Epithelial cell of esophagus (primary cell): Measurements from ENCODE around the gene ECHS1.
"Not testable (repeated sequence)": the region's sequence is repeated elsewhere in the genome, so short reads cannot be mapped to it uniquely, and the experiment has no call there.

Experiments
- DNase-seq: peaks from one replicate; pipeline ENCODE4 v3.0.0; 2010; ENCODE audit warnings: low read depth
- H3K4me3 ChIP-seq: 2 replicates; pipeline ENCODE4 v1.5.1; 2011; ENCODE audit warnings: mild to moderate bottlenecking, low read length, control low read depth
- TF ChIP-seq, protein P1 (sequence below): IDR thresholded peaks from 2 replicates; pipeline ENCODE4 v1.5.1; 2011; ENCODE audit warnings: low read depth, mild to moderate bottlenecking, low read length, control low read depth, inconsistent platforms; ENCODE audit not compliant: insufficient read depth; ENCODE audit errors: missing control alignments

Gene ECHS1

DNA sequence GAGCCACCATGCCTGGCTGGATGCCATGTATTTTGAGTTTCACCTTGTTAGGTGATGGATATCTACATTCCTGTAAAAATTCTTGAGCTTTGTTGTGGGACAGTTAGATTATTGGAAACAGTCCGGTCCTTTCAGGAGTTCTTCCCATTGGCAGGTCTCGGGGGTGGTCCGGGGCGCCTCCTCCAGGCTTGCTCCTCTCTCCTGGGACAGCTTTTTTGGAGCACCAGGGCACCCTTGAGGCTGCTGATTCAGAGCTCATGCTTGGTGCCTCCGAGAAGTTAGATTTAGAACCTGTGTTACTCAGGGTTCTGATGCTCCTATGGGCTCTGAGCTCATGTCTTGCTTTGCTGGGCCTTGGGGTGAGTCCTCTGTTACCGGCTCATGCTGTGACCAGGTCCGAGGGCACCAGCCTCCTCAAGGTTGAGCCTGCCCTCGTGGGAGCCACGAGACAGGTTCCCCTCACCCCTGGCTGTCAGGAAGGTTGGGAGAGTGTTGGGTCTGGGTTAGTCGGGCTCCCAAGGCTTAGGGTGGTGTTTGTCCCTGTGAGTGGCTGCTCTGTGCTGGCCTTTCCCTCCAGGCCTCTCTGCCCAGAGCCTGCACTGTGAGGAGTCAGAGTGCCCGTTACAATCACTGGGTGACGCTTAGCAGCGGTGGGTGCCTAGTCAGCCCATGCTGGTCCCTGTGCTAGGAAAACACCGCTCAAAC is 45.3 kb upstream of the ECHS1 start:
- DNase-seq = no peak
- TF ChIP-seq, protein P1, sequence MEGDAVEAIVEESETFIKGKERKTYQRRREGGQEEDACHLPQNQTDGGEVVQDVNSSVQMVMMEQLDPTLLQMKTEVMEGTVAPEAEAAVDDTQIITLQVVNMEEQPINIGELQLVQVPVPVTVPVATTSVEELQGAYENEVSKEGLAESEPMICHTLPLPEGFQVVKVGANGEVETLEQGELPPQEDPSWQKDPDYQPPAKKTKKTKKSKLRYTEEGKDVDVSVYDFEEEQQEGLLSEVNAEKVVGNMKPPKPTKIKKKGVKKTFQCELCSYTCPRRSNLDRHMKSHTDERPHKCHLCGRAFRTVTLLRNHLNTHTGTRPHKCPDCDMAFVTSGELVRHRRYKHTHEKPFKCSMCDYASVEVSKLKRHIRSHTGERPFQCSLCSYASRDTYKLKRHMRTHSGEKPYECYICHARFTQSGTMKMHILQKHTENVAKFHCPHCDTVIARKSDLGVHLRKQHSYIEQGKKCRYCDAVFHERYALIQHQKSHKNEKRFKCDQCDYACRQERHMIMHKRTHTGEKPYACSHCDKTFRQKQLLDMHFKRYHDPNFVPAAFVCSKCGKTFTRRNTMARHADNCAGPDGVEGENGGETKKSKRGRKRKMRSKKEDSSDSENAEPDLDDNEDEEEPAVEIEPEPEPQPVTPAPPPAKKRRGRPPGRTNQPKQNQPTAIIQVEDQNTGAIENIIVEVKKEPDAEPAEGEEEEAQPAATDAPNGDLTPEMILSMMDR = no peak
- no peak overlapping the region for H3K4me3 ChIP-seq

DNA sequence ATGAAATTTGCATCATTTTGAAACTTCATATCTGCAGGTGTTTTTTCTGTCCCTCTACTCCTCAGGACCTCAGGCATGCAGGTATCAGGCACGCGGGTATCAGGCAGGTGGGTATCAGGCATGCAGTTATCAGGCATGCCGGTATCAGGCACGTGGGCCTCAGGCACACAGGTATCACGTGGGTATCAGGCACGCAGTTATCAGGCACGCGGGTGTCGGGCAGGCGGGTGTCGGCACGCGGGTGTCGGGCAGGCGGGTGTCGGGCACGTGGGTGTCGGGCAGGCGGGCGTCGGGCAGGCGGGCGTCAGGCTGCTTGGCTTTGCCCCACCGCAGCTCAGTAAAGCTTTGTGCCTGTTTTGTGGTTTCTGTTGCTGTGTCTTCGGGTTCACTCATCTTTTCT is 42.6 kb upstream of the ECHS1 start:
- TF ChIP-seq, protein P1 = no peak

DNA sequence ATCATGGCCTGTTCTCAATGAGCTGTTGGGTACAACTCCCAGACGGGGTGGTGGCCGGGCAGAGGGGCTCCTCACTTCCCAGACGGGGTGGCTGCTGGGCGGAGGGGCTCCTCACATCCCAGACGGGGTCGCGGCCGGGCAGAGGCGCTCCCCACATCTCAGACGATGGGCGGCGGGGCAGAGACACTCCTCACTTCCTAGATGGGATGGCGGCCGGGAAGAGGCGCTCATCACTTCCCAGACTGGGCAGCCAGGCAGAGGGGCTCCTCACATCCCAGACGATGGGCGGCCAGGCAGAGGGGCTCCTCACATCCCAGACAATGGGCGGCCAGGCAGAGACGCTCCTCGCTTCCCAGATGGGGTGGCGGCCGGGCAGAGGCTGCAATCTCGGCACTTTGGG is 41.2 kb upstream of the ECHS1 start:
- not testable (repeated sequence) for DNase-seq, H3K4me3 ChIP-seq

More for the DNA sequence above, 42.6 kb upstream of the ECHS1 start:
- H3K4me3 ChIP-seq = no peak overlapping the region
- no peak for DNase-seq

DNA sequence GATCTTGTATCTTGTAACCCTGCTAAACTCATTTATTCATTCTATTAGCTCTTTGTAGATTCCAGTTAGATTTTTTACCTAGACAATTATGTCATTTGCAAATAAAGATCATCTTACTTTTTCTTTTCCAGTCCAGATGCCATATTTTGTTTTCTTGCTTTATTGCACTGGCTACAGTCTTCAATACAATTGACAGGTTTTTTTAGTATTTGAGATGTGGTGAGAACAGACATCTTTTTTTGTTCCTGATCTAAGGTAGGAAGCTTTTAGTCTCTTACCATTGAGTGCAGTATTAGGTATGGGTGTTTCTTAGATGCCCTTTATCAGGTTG is 39.2 kb upstream of the ECHS1 start:
- no peak for DNase-seq
- no peak overlapping the region for H3K4me3 ChIP-seq
- TF ChIP-seq, protein P1 = no peak

DNA sequence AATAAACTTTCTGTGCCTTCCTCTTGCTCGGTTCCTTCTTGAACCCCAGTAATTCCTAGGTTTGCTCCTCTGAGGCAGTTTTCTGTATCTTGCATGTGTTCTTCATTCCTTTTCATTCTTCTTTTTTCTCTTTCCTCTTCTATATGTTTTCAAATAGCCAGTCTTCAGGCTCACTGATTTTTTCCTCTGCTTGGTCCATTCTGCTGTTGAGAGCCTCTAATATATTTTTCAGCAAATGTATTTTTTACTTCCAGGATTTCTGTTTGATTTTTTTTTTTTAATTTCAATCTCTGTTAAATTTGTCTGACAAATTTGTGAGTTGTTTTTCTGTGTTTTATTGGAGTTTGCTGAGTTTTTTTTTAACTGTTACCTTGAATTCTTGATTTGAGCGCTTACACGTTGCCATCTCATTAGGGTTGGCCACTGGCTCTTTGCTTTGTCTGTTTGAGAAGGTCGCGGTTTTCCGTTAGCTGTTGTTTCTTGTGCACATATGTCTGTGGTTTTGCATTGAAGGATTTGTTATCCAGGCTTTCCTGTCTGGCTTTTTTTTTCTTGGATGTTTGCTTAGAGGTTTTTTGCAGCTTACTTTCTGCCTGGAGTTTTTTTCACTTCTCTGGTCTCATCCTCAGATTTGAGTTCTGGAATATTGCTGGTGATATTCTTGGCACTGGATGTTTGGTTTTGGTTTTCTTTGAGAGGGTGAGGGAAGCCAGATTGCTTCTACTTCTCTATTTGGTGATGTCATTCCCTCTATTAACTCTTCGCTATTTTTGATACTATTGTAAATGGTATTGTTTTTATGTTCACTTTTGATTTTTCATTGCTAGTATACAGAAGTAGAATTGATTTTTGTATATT is 38.6 kb upstream of the ECHS1 start:
- TF ChIP-seq, protein P1 = no peak
- no peak overlapping the region for H3K4me3 ChIP-seq
- no peak for DNase-seq

DNA sequence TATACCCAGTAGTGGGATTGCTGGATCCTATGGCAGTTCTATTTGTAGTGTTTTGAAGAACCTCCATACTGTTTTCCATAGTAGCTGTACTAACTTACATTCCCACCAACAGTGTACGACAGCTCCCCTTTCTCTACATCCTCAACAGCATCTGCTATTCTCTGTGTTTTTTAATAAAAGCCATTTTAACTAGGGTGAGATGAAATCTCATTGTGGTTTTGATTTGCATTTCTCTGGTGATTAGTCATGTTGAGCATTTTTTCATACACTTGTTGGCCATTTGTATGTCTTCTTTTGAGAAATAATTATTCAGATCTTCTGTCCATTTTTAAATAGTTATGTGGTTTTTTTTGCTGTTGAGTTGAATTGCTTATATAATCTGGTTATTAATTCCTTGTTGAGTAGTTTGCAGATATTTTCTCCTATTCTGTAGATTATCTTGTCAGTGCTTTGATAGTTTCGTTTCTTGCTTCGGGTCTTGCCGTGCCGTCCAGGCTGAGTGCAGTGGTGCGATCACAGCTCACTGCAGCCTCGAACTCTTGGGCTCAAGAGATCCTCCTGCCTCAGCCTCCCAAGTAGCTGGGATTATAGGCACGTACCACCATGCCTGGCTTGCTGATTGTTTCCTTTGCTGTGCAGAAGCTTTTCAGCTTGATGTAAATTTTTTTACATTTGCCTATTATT is 32.8 kb upstream of the ECHS1 start:
- H3K4me3 ChIP-seq = no peak overlapping the region
- no peak for DNase-seq
- TF ChIP-seq, protein P1 = no peak

DNA sequence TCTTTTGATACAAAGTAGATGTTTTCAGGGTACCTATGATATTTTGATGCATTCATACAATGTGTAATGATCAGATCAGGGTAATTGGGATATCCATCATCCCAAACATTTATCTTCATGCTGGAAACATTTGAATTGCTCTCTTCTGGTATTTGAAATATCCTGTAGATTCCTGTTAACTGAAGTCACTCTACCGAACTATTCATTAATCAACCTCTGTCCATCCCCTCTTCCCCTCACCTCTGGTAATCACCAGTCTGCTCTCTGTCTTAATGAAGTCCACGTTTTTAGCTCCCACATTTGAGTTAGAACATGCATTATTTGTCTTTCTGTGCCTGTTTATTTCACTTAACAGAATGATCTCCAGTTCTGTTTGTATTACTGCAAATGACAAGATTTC is 32.1 kb upstream of the ECHS1 start:
- no peak for DNase-seq
- no peak overlapping the region for H3K4me3 ChIP-seq
- TF ChIP-seq, protein P1 = no peak
